Heart left ventricle (tissue), 16 donors: ENCODE data around the gene NFIB. TPM values are rescaled to one million over a fixed set of nuclear protein-coding genes. Genes with fewer than 3 reads are reported as not detected.
A peak's percentile ranks its signal among the peaks of the same experiment; 100 is the strongest.

Experiments used
- ATAC-seq, 4 donors: fragments of 200-7000 bp; cut with Tn5 transposase; one replicate each; pipeline ENCODE4 v1.9.1; 2020 to 2022; ENCODE audit warnings: moderate library complexity in 4 of 4, mild to moderate bottlenecking in 3 of 4, moderate number of reproducible peaks in 1 of 4
- DNase-seq, 5 donors: peaks; one replicate each; pipeline ENCODE4 v3.0.0-alpha.2; 2020
- H3K27ac ChIP-seq, 12 donors: fragments of 200-600 bp; sonication (generic) in 4 of 12; one replicate each; pipeline versions ENCODE4 v1.5.0 to v1.8.0; 2016 to 2022; ENCODE audit warnings: mild to moderate bottlenecking in 2 of 12
- H3K27me3 ChIP-seq, 9 donors: fragments of 200-600 bp; sonication (generic) in 2 of 9; one replicate each; pipeline versions ENCODE4 v1.5.1 to v1.8.0; 2016 to 2022; ENCODE audit warnings: mild to moderate bottlenecking in 3 of 9
- H3K36me3 ChIP-seq, 9 donors: fragments of 200-600 bp; sonication (generic) in 2 of 9; one replicate each; pipeline versions ENCODE4 v1.5.0 to v1.8.0; 2018 to 2022; ENCODE audit warnings: mild to moderate bottlenecking in 2 of 9
- H3K4me1 ChIP-seq, 12 donors: fragments of 200-600 bp; sonication (generic) in 4 of 12; one replicate each; pipeline versions ENCODE4 v1.5.0 to v1.8.0; 2016 to 2022; ENCODE audit warnings: mild to moderate bottlenecking in 3 of 12
- H3K4me3 ChIP-seq, 12 donors: fragments of 200-600 bp; sonication (generic) in 4 of 12; one replicate each; pipeline versions ENCODE4 v1.5.0 to v1.8.0; 2017 to 2022; ENCODE audit warnings: mild to moderate bottlenecking in 9 of 12, moderate library complexity in 4 of 12
- H3K9me3 ChIP-seq, 12 donors: fragments of 200-600 bp; sonication (generic) in 4 of 12; one replicate each; pipeline versions ENCODE4 v1.5.0 to v1.8.0; 2016 to 2022; ENCODE audit warnings: mild to moderate bottlenecking in 1 of 12
- POLR2A ChIP-seq, 2 donors: fragments of 450-650 bp; IDR thresholded peaks; one replicate each; pipeline ENCODE4 v1.6.1; 2017; ENCODE audit warnings: antibody characterized with exemption in 2 of 2, mild to moderate bottlenecking in 2 of 2, moderate library complexity in 2 of 2
- WGBS, 4 donors: extraction: QIAGEN DNeasy Blood & Tissue Kit in 2 of 4; methylation state at CpG; one replicate each; pipeline versions ENCODE4 v1.1.5 to v1.1.7; 2013 to 2018; 5-methylcytosine and 5-hydroxymethylcytosine counted together
- intact Hi-C, 10 donors: fragments of 100-400 bp; cut with DNase I; formaldehyde crosslinking; loops; one replicate each; pipeline versions ENCODE4 v1.11.1 to v1.14.2; 2022
- polyA plus RNA-seq, 2 donors: library from polyadenylated mRNA; stranded (reverse); fragments of 200-250 nt; gene quantifications; one replicate each; pipeline ENCODE4 v1.2.3, GENCODE V29; 2013
- total RNA-seq, 9 donors: library from RNA; depleted of rRNA in 2 of 9; stranded (reverse); fragments of >200 nt in 2 of 9; fragmentation: NEBNext Ultra II Directional in 3 of 9; extraction: Animal tissue kit (Norgen Biotek cat#: 25700) in 3 of 9; gene quantifications; one replicate each; pipeline versions ENCODE4 v1.1.0 to v1.2.4, GENCODE V29; 2016 to 2023
- TF ChIP-seq, protein P1 (sequence below), 12 donors: fragments of 200-600 bp; sonication (generic) in 4 of 12; IDR thresholded peaks; one replicate each; pipeline versions ENCODE4 v1.5.0 to v1.8.0; 2018 to 2022; ENCODE audit warnings: antibody characterized with exemption in 12 of 12, mild to moderate bottlenecking in 5 of 12
- donor health status: ischemic (EF 13 %, LVEDD 7.1; RV severe dilation, severe dysfunction).
- donor health status: healthy with polysubstance abuse.
- donor health status: DM: no; HTN: yes; CAD: no.
- donor health status: DM: no; HTN: no; CAD: no.
- donor health status: ischemic (EF 25% LVEDD 6.9; RV normal size, moderate dysfunction).
- donor health status: ischemic (EF 25% LVEDD 5.7; RV mildly dilated, moderate dysfunction).
- donor health status: healthy.
- donor health status: DM: yes; HTN: yes; CAD: no.
- donor health status: ischemic (EF 35%, LVEDD 5.7; RV mildly dilated, moderate dysfunction).
- donor health status: nonischemic (EF 11% LVEDD 7.7; RV severe dilation, severe dysfunction).
- donor health status: DM: yes; HTN: yes; CAD: no.
- donor health status: PGD.
- donor health status: ischemic (EF 29% LVEDD 5.4; RV normal size, mild dysfunction).
- donor health status: nonischemic (EF 23%, LVEDD 6.1; RV moderate dilation, normal function).

NFIB gene
- total and polyA plus RNA-seq, 11 donors: 24.5 to 148 (median 98.2) TPM

GRCh38 chr9:14356351-14357265 is 42.7 kb upstream of the NFIB start:
- WGBS, 4 donors: 46 to 66% (median 57%) methylated on average over 7 of the region's 7 CpGs
- no peak for DNase-seq
- Histone ChIP-seq H3K27ac (peak overlapping the region in 6 of 12 donors; percentile 4 to 46 (median 26)), H3K4me3 (no peak overlapping the region), H3K27me3 (no peaks in the 10 kb centered on the region), H3K4me1 (peaks cover 4 to 44% (median 19%) of the 10 kb centered on the region in 12 donors), H3K9me3 (no peaks in the 10 kb centered on the region), H3K36me3 (peaks cover 0 to 15% (median 2%) of the 10 kb centered on the region in 9 donors)
- ATAC-seq: no peak
- intact Hi-C loops: loop anchor here in 7 of 10 donors (5.0 to 10.0 kb wide), 7 partner anchors 262 to 1009 kb away; no protein-coding TSS in a partner anchor
- TF ChIP-seq POLR2A (IDR thresholded peaks at IDR 0.05): no peak
- TF ChIP-seq, protein P1, sequence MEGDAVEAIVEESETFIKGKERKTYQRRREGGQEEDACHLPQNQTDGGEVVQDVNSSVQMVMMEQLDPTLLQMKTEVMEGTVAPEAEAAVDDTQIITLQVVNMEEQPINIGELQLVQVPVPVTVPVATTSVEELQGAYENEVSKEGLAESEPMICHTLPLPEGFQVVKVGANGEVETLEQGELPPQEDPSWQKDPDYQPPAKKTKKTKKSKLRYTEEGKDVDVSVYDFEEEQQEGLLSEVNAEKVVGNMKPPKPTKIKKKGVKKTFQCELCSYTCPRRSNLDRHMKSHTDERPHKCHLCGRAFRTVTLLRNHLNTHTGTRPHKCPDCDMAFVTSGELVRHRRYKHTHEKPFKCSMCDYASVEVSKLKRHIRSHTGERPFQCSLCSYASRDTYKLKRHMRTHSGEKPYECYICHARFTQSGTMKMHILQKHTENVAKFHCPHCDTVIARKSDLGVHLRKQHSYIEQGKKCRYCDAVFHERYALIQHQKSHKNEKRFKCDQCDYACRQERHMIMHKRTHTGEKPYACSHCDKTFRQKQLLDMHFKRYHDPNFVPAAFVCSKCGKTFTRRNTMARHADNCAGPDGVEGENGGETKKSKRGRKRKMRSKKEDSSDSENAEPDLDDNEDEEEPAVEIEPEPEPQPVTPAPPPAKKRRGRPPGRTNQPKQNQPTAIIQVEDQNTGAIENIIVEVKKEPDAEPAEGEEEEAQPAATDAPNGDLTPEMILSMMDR (IDR thresholded peaks at IDR 0.05): no peak

DNA sequence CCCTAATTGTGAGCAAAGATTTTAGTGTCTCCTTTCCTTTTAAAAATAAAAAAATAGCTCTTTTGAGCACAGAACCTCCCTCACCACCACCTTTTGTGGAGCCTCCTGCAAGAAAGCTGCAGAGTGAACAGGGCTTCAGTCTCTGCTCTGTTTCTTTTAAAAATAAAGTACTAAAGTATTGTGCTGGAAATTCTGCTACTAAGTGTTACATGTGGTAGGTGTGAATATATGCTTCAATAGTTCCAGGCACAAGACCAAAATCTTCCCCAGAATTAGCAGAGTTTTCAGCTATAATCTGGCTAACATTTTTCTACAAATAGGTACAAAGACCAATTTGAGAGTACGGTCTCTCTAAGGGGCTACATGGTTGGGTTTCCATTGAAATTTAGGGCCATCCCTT is 40.3 kb upstream of the NFIB start:
- peaks cover 4 to 65% (median 35%) of the 10 kb centered on the region in 12 donors for H3K4me1 ChIP-seq
- no peak for DNase-seq

DNA sequence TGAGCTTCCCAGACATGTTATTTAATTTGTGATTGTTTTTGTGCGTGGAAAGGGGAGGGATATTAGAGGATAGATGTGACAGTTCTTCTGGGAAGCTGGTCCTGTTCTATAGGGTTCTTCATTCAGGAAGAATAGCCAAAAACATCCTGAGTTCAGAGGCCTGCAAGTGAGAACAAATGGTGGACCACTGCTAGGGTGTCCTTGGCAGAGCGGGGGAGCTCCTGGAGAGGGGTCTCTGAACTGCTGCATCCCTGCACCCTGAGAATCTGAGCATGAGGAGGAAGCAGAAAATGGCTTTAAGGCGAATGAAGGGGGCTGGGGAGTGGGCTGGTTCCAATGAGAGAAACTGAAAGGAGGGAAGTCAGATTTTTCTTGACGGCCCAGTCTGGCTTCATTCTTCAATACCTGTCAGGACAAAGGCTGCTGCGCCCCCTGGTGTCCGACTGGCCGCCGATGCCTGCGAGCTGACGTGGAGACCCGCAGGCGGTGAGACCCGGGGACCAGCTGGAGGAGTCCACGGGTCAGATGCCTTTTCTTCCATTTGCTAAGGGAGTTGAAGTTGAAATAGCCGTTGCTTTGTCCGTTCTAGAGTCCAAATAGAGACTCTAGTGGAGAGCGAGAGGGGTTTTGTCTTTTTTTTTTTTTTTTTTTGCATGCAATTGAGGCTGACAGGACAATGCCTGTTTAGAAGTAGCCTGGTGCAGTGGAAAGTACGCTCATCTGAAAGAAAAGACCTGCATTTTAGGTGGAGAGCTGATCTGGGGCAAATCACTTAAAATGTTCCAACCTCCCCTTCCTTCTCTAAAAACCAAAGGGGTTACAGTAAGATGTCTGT is 39.5 kb upstream of the NFIB start:
- no peaks in the 10 kb centered on the region for H3K9me3 ChIP-seq
- H3K27me3 ChIP-seq: peaks cover 0 to 13% (median 0%) of the 10 kb centered on the region in 9 donors
- H3K27ac ChIP-seq: peak overlapping the region; percentile 61 to 94 (median 87)
- WGBS, 4 donors: 12 to 15% (median 14%) methylated on average over 18 of the region's 18 CpGs
- intact Hi-C loops: loop anchor here (1.0 to 10.0 kb wide), 19 partner anchors 36 to 1001 kb away; no protein-coding TSS in a partner anchor
- peaks cover 0 to 7% (median 0%) of the 10 kb centered on the region in 9 donors for H3K36me3 ChIP-seq
- DNase-seq: peak; percentile 92 to 96 (median 94)
- peaks cover 4 to 69% (median 38%) of the 10 kb centered on the region in 12 donors for H3K4me1 ChIP-seq
- TF ChIP-seq, protein P1 (IDR thresholded peaks at IDR 0.05): peak; percentile 79 to 96 (median 92)
- no peak for TF ChIP-seq POLR2A (IDR thresholded peaks at IDR 0.05)
- ATAC-seq: peak; percentile 57 to 75 (median 72)
- peak overlapping the region in 10 of 12 donors; percentile 4 to 48 (median 24) for H3K4me3 ChIP-seq

More for the DNA sequence above, 40.3 kb upstream of the NFIB start:
- Histone ChIP-seq H3K36me3 (peaks cover 0 to 15% (median 0%) of the 10 kb centered on the region in 9 donors), H3K9me3 (no peaks in the 10 kb centered on the region), H3K27ac (peak overlapping the region in 2 of 12 donors; percentile 76 to 89), H3K4me3 (no peak overlapping the region), H3K27me3 (peaks cover 0 to 7% (median 0%) of the 10 kb centered on the region in 9 donors)
- intact Hi-C loops: loop anchor here (5.0 to 10.0 kb wide), 16 partner anchors 37 to 1002 kb away; no protein-coding TSS in a partner anchor
- 94 to 100% (median 95%) methylated on average over 1 of the region's 1 CpG for WGBS, 4 donors
- no peak for TF ChIP-seq POLR2A (IDR thresholded peaks at IDR 0.05)
- TF ChIP-seq, protein P1 (IDR thresholded peaks at IDR 0.05): no peak
- no peak for ATAC-seq
